HL-60 (cell line): Measurements from ENCODE around the gene BRAT1.
"Not testable (repeated sequence)": the region's sequence is repeated elsewhere in the genome, so short reads cannot be mapped to it uniquely, and the experiment has no call there.

Experiments used
- DNase-seq, 2 experiments: peaks; one replicate each; pipeline ENCODE4 v3.0.0-alpha.2; 2010 to 2020; ENCODE audit warnings: low read depth in 1 of 2, low spot score in 1 of 2
- H3K27ac ChIP-seq: fragments of 250-450 bp; sonication (Bioruptor Pico); replicated peaks from 2 replicates; pipeline ENCODE4 v1.5.1; 2020; ENCODE audit warnings: mild to moderate bottlenecking, moderate library complexity
- H3K27me3 ChIP-seq: fragments of 250-450 bp; sonication (Bioruptor Pico); 2 replicates; pipeline ENCODE4 v1.5.1; 2021; ENCODE audit warnings: mild to moderate bottlenecking, moderate library complexity; ENCODE audit not compliant: insufficient read depth, poor library complexity, severe bottlenecking
- H3K4me3 ChIP-seq: replicated peaks from 2 replicates; pipeline ENCODE4 v1.5.1; 2011; ENCODE audit warnings: mild to moderate bottlenecking, control low read depth, low read length; ENCODE audit not compliant: insufficient read depth
- CTCF ChIP-seq: IDR thresholded peaks from one replicate; pipeline ENCODE4 v1.5.1; 2011; ENCODE audit warnings: low read length, control low read depth, inconsistent platforms; ENCODE audit not compliant: insufficient read depth
- GABPA ChIP-seq: IDR thresholded peaks from 2 replicates; pipeline ENCODE4 v1.6.1; 2012; ENCODE audit warnings: low read depth
- POLR2AphosphoS5 ChIP-seq: IDR thresholded peaks from 2 replicates; pipeline ENCODE4 v1.6.1; 2012; ENCODE audit warnings: low read depth
- REST ChIP-seq: IDR thresholded peaks from 2 replicates; pipeline ENCODE4 v1.6.1; 2012; ENCODE audit warnings: low read depth; ENCODE audit not compliant: insufficient replicate concordance
- SPI1 ChIP-seq: IDR thresholded peaks from 2 replicates; pipeline ENCODE4 v1.6.1; 2012; ENCODE audit warnings: low read depth, mild to moderate bottlenecking, borderline replicate concordance

The BRAT1 gene

GRCh38 chr7:2564970-2565540 lies 9.7 kb upstream of the BRAT1 start:
- Histone ChIP-seq H3K27me3 (no peaks in the 10 kb centered on the region), H3K4me3 (no peak overlapping the region), H3K27ac (no peak overlapping the region)
- no peak for TF ChIP-seq CTCF
- TF ChIP-seq SPI1 = no peak
- no peak for TF ChIP-seq POLR2AphosphoS5
- no peak for TF ChIP-seq REST
- no peak for TF ChIP-seq GABPA
- DNase-seq = no peak

GRCh38 chr7:2563955-2564354 lies 8.6 kb upstream of the BRAT1 start:
- H3K27me3 ChIP-seq, H3K27ac ChIP-seq, H3K4me3 ChIP-seq, DNase-seq: not testable (repeated sequence)

- TF ChIP-seq CTCF = no peak
- no peak for TF ChIP-seq POLR2AphosphoS5
- TF ChIP-seq REST = no peak
- no peak for TF ChIP-seq SPI1
- TF ChIP-seq GABPA = no peak
- no peaks in the 10 kb centered on the region for H3K27me3 ChIP-seq
- no peak for DNase-seq
- peak overlapping the region; percentile 62 for H3K27ac ChIP-seq
- peak overlapping the region; percentile 86 for H3K4me3 ChIP-seq
These were observed 4.1 kb upstream of the BRAT1 start for GRCh38 chr7:2559283-2559950.

GRCh38 chr7:2558629-2559282 lies 3.4 kb upstream of the BRAT1 start, which contains the start of gene IQCE:
TSS of gene IQCE (plus strand) at chr7:2558979. CDS start at chr7:2559182, 203 bp downstream.
- Histone ChIP-seq H3K4me3 (peak within 1 kb of the TSS; percentile 86), H3K27ac (peak within 1 kb of the TSS; percentile 62), H3K27me3 (no peaks in the 10 kb centered on the region)
- TF ChIP-seq CTCF (no peak), POLR2AphosphoS5 (no peak), REST (no peak), SPI1 (no peak), GABPA (no peak)
- DNase-seq = peak; percentile 79 to 91
